GM18870 (cell line): ENCODE data around the gene MAP3K5.
"Not testable (repeated sequence)": the region's sequence is repeated elsewhere in the genome, so short reads cannot be mapped to it uniquely, and the experiment has no call there.

Experiments used
- ATAC-seq: cut with Tn5 transposase; IDR thresholded peaks from one replicate; pipeline ENCODE4 v1.9.1; 2021; ENCODE audit warnings: moderate library complexity; ENCODE audit not compliant: unreplicated experiment

The MAP3K5 gene

DNA sequence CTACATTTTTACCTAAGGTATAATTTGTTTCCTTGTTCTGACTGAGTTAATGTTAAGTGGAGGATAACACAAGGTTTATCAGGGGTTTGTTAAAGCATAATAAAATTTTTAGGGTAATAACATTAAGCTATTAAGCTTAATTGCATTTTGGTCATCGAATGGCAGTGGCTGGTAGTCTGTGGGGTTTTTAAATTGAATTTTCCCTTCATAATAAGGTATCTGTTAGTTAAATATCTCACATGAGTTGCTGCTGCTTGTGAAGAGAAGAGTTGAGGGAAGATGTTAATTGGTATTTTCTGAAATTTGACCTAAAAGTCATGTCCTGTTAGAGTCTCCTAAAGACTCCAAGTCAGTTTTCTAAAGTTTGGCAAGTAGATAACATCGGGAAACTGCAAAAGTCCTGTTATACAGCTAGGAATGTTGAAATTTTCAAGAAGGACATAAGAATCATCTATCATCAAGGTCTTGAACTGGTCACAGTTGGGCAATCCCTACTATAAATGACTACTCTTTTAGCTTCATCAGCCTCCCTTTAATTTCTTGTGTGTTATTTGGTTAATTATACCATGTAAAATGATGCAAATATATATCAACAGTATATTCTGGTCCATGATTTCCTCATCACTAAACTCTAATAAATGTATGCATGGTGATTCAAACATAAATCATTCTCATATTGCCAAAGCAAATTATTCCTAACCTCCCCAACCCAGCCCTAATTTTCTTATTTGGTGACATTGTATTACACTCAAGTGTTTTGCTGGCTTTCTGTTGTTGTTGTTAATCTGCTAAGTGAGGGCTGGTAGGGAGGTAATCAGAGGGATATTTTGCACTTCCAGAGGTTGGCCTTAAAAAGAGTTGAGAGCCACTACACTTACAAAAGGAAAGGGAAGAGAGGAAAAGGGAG lies 64.0 kb downstream of the MAP3K5 start:
- no peak for ATAC-seq

DNA sequence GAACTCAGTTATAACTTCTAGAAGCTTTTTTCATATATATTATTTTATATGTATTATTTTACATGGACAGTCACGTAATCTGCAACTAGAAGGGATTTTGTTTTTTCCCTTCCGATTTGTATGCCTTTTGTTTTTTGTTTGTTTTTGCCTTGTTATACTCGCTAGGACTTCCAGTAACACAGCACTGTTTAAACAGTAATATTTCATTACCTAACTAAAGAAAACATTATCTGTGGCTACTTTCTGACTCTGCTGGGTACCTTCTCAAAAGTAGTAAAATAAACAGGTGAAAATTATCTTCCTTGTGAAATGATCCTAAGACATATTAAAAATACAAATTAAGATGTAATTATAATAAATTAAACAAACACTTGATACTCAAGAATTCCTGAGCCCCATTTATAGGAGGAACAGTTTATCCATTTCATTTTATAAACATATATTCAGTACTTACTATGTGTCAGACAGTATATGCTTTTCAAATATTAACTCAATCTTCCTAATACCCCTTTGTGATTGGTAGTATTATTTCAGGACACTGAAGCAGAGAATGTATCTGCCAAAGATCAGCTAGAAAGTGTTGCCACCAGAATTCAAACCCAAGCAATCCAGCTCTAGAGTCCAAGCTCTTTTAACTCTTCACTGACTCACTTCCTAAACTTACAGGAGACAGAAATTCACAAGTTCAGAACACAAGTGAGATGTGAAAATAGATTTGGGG lies 65.3 kb downstream of the MAP3K5 start:
- no peak for ATAC-seq

DNA sequence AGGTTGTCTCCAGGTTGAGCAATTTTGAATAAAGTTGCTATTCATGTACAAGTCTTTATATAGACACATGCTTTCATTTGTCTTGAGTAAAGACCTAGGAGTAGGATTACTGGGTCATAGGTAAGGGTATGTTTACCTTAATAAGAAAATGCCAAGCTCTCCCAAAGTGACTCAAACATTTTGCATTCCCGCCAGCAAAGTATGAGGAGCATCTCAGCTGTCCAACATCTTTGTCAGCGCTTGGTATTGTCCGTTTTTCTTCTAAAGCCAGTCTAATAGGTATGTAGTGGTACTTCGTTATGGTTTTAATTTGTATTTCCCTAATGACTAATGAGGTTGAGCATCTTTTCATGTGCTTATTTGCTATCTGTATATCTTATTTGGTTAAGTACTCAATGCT lies 67.2 kb downstream of the MAP3K5 start:
- ATAC-seq, result no peak

DNA sequence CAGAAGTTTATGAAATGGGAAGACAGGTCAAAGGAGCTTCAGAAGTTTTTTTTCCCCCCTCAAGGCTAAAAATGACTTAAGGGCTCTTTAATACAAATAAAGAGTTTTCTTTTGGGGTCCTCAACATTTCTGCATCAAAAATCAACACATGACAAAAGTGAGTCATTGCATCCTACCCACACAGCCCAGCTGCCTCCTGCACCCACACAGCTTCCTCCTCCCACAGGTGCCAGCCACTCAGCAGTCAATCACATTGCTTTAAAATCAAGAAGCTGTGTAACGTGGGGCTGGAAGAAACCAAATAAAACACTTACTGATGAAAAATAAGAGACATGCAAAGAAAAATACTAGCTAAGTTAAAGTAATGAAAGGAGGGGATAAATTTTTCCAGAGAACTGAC lies 68.5 kb downstream of the MAP3K5 start:
- peak; percentile 40 for ATAC-seq

DNA sequence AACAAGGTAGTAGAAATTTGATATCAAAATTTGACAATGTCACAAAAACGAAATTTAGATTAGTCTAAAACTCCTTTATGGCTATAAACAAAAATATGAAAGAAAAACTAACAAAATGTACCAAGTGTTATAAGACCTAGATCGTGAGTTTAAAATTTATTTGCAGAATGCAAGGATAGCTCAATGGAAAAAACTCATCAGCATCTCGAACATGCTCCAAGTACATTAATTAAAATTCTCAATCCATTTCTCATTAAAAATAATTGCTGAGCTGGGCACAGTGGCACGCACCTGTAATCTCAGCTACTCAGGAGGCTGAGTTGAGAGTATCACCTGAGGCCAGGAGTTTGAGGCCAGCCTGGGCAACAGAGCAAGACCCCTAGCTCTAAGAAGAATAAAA lies 70.8 kb downstream of the MAP3K5 start:
- ATAC-seq, result no peak

DNA sequence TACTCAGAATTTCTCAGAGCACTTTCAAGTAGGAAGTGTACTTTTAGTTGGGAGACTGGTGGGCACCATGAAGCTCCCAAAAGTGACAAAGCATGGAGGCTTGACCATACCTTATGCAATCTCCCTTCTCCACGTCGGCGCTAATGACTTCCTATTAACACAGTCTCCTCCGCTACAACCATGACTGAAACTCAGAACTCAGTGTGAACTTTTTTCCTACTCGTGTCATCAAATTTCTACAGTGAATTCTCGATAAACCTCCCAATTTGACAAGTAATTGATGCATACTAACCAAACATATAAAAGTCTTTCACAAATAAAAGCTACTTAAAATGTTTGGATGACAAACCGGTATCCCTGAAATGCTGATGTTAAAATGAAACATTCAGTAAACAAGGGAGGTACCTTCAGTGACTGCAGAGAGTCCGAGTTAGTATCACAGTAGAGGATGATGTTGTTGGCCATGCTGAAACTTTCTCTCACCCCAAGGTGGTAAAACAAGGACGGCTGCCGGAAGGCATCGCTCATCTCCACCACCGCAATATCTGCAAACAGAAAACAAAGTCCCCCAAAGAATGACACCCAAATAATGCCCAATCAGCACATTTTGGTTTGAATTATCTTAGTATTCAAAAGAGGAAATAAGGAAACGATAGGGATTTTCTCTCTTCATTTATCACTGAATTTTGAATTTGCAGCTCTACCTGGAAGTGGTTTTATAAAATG lies 72.1 kb downstream of the MAP3K5 start:
- ATAC-seq, result peak; percentile 33

DNA sequence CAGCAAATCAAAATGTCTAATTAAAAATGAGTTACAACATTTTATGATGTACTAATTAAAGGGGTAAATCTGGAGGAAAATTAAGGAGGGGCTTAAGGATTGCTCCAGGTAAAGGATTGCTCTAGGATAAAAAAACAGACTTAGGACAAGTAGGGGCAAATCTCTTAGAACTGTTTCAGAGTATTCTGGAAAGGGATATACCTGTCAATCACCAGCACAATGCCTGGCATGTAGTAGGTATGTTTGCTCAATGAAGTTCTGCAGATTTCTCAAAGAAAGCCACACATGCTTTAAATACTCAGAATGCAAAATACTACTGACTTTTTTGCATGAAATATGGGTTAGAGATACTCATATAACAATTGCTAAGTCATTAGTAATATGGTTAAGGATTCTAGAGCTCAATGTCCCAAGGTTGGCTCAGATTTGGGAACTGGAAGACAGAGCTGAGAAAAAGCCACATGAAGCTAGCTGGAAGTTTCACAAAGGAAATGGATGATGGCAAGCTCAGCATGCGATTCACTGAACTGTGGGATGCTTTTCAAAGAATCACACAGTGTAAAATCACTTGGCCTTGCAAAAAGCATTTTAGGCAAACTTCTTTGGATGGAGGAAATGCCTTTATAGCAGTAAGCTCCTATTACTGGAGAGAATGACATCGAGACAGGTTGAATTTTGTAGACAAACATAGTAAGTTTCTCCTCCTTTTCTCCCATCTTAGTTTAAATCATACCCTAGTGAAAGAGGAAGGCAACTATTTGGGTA lies 72.8 kb downstream of the MAP3K5 start:
- ATAC-seq, result peak; percentile 52

DNA sequence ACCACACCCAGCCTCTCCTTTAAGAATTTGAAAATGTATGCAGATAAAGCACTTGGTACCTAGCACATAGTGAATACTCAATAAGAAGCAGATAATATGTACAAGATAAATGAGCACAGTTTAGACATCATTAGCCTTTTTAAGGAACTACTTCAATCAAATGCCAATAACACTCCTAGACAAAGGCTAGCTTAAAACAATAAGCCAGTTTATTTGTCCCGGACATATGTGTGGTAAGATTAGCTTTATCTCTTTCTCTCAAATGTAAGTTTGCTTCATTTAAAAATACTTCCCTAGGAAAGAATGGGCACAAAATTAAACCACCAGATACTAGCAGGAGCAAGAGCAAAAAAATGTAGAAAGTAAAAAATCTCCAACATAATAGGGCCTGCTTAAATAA lies 73.8 kb downstream of the MAP3K5 start:
- no peak for ATAC-seq

DNA sequence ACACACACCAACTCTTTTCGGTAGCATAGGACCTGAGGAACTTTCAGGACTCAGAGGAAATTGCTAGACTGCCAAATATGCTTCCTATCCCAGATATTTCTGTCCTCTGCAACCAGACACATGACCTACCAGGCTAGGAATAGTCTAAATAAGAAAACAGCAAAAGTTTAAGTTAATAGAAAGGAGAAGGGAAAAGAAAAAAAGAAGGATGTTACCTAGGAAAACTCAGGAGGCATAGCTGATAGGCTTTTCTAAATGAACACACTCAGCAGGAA lies 74.6 kb downstream of the MAP3K5 start:
- ATAC-seq, result no peak

DNA sequence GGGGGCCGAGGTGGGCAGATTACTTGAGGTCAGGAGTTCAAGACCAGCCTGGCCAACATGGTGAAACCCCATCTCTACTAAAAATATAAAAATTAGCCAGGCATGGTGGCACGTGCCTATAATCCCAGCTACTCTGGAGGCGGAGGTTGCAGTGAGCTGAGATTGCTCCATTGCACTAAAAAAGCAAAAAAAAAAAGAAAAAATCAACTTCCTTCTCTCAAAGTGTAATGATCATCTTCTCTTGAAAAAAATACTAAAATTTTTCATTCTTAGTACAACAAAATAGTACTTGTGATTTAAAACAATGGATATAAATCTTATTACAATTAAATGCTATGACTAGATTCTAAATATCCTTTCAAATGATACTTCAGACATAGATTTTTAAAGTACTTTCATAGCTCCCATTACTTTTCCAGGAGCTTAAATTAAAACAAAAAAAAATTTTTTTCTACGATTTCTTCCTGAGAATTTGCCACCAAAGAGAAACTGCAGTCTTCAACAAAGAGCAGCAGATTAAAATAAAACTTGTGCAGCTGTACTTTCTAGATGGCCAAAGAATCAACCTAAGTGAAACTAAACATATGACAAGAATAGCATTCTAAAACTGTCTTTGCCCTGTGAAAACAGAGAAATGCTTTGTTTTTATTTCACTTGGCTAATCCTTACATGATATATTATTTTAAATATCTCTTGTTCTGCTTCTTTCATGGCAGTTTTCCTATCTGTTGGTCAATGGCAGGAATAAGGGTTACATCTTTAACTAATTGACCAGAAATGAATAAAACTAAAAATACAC lies 75.2 kb downstream of the MAP3K5 start:
- no peak for ATAC-seq

DNA sequence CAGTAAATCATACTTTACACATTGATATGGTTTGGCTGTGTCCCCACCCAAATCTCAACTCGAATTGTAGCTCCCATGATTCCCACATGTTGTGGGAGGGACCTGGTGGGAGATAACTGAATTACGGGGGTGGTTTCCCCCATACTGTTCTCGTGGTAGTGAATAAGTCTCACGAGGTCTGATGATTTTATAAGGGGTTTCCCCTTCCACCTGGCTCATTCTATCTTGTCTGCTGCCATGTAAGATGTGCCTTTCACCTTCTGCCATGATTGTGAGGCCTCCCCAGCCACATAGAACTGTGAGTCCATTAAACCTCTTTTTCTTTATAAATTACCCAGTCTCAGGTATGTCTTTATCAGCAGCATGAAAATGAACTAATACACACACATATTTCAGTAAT lies 79.6 kb downstream of the MAP3K5 start:
- ATAC-seq, result not testable (repeated sequence)

DNA sequence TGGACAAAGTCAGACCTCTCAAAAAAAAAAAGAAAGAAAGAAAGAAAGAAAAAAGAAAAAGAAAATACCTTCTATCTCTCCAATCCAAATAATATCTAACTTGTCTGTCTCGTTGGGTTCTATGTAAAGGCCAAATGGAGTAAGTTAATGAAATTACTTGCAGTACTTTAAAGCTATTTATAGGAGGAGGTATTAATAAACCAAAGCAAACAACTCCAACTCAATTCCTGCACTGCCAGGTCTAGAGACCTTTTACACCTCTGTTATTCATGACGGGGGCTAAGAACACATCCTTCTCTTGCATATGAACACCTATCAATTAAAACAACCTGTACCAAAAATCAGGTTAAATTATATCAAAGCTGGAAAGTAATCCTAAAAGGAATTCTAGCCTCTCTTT lies 80.6 kb downstream of the MAP3K5 start:
- no peak for ATAC-seq

DNA sequence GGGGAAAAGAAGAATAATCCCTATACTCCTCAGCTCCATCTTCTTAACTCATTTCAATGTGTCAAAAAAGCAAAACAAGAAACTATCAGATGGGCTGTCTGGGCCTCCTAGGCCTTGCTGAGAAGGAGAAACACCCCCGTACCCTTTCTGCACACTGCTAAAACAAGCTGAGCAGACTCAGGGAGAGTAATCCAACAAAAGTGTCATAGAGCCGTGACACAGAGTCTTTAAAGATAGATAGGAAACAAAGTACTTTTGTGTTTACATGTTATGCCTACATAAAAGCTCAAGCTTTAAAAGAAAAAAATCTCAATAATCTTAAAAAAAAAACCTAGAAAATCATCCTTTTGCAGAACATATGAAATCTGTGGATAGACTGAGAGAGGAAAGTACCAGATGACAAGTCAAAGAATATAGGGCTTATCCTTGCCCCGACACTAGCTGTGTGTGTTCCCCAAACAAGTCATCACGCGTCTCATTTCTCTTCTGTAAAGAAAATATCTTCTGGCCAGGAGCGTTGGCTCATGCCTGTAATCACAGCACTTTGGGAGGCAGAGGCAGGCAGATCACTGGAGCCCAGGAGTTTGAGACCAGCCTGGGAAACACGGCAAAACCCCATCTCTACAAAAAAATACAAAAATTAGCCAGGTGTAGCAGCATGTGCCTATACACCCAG lies 81.3 kb downstream of the MAP3K5 start:
- ATAC-seq, result no peak

DNA sequence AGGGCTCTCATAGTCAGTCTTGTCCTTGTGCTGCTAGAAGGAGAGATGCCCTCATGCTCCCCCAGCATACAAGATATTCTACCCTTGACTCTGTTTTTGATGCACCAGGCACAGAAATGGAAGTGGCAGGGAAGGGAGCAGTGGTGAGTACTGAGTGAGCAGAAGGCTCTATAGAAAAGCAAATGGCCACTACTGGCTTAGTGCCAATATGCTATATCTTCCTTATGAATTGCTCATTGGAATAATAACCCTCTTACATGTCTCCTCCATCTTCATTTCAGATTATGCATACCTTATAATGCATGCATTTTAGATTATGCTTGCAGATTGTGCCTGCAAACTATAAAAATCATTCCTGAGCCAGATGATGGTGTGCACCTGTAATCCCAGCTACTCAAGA lies 82.8 kb downstream of the MAP3K5 start:
- no peak for ATAC-seq

DNA sequence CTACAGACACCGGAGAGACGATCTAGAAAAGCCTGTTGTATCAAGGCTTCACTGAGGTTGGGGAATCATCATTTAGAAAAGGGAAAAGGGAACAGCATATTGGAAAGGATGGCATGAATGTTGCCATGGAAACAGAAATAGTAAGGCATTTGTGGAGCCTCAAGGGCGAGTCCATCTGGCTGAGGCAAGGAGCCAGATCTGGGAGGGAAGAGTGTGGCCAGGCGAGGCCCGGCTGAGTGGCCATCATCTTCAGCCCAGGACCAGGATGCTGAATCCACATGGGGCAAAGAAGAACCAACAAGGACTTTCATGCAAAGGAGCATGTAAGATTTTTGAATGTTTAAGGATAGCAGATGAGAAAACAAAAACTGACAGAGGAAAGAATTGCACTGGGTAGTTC lies 85.8 kb downstream of the MAP3K5 start:
- no peak for ATAC-seq

DNA sequence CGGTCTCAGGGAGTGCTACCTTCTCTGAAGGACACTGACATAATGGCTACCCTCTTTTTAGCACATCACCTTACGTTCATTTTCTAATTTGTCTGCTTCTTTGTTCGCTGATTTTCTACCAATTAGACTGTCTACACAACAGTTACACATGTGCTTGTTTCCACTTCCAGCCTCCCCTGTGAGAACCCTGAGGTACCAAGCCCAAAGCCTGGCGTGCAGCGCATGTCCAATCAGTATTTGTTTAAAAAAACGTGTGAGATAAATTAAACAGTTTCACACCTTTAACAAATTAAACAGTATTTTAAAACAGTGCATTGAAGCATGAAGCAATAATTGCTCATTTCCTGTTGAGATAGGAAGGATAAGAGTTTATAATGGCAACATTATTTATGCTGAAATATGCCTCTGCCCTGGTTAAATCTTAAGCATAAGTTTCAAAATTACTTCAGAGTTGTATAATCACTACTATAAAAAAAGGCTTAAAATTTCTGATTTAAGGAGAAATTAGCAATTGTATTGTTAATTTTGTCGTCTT lies 88.9 kb downstream of the MAP3K5 start:
- no peak for ATAC-seq

DNA sequence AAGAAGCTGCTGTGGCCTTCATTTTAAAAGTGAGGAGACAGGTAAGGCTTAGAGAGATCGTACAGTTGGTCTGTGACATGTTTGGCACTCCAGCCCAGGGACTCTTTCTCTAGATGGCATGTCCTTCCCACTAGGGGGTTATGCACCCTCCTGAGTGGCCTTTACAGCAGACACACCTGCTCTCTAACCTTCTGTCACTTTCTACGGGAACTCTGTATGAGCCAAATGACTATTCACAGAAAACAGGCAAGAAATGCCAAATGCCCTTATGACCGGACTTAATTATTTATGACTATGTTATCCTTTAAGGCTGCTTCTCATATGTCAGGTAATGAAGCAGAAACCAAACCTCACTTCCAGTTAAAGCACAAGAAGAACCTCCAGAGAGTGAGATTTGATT lies 91.2 kb downstream of the MAP3K5 start:
- ATAC-seq, result no peak

DNA sequence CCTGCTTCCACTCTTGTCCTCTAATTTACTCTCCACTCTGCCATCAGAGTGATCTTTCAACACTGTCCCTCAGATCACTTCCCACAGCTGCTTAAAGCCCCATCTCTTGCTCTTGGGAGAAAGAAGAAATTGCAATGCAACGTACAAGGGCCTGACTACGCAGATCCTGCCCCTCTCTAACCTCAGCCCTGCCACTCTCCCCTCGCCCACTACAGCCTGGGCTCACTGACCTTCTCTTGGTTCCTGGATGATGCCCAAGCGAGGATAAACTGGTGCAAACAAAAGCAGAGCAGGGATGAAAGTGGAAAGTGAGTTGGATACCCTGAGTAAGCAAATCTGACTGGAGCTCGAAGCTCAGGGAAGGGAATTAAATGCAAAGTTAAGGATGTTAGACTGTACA lies 92.9 kb downstream of the MAP3K5 start:
- no peak for ATAC-seq

DNA sequence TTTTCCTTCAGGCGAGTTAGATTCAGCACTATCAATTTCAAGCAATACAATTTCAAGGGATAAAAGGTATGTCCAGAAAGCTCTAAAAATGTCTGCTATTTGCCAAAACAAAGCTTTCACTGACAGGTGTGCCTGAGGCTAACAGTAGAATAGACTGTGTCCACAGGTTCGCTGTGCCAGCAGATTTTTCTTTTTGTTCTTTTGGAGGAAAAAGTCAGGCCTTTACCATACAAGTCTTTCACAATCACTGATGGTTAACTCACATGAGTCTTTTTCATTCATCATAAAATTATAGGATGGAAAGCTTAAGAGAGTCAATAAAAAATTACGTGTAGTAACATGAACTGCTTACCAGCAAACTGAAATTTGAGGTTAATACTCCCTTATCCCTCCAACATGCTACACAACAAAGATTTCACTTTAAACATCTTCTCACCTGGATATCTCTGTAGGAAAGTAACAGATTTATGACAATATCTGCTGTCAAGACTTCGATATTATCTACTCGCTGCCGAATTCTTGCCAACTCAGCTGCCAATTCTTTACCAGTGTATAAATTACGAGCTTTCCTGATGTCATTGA lies 95.4 kb downstream of the MAP3K5 start:
- no peak for ATAC-seq
